K562 treated with DMSO at 1 percent for 24 hours (cell line): Measurements from ENCODE around the gene SIRPB1. TPM values are rescaled to one million over a fixed set of nuclear protein-coding genes. Genes with fewer than 3 reads are reported as not detected.

Experiments
- total RNA-seq: library from RNA; unstranded; fragments of 300-600 nt; gene quantifications from 2 replicates; pipeline ENCODE4 v1.2.3, GENCODE V29; 2022; ENCODE audit warnings: low read depth; ENCODE audit not compliant: insufficient read depth

Gene SIRPB1
- not detected in 2 replicates for total RNA-seq

DNA sequence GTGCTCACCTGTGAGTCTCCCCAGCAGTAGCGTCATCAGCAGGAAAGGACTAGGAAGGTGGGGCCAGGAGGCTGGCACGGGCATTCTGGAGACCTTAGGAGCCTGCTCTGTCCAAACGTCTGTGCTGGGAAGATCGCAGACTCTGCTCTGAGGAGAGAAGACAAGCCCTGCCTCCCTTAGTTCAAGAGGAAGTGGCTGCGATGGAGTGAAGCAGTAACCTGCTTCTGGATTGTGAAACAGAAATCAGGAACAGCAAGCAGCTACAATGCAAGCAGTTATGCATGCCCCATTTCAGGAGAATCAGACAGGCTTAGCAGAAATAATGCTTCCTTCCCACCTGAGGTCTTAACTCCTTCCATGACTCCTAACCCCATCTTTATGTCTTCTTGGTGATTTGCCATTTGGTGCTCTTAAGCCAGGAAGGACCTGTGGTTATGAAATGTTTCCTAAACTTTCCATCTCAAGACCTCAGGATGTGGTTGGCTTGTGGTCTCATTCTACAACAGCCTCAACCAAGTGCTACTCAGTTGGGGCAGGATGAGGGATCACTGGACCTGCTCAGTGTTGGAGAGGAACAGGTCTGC, at the start of gene SIRPB1:
Gene SIRPB1 (minus strand): TSS at position 149 of the 584 bp plus-strand sequence. CDS start 65 bp downstream, at position 84.

DNA sequence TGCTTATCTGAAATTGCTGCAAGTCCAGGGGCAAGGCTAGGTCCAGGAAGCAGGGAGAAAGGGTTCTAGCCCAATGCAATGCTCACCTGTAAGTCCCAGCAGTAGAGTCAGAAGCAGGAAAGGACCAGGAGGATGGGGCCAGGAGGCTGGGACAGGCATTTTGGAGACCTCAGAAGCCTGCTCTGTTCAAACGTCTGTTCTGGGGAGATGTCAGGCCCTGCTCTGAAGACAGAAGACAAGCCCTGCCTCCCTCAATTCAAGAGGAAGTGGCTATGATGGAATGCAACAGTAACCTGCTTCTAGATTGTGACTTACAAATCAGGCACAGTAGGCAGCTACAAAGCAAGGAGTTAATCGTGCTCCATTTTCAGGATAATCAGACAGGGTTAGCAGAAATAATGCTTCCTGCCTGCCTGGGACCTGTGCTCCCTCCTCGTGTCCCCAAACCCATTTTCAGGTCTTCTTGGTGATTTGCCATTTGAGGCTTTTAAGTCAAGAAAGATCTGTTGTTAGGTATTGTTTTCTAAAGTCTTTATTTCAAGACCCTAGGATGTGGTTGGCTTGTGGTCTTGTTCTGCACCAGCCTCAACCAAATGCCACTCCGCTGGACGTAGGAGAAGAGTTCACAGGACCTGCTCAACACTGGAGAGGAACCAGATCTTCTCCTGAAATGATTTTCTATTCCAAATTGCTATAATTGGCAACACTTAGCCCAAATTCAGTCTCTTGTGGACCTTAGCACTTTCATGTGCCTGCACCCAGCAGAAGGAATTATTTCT, 37.9 kb upstream of the SIRPB1 start, which contains the start of gene SIRPG:
Gene SIRPG (minus strand): TSS at position 224 of the 779 bp plus-strand sequence. CDS start 65 bp downstream, at position 159.

Other genes starting within 250 kb of the SIRPB1 start
- 190 and 198 TPM in 2 replicates for gene FKBP1A, start 227.0 kb downstream of the SIRPB1 start, total RNA-seq
- 68.5 and 69.0 TPM in 2 replicates for gene NSFL1C, start 153.2 kb downstream of the SIRPB1 start, total RNA-seq
- not detected in 2 replicates for gene SIRPB2, start 128.6 kb downstream of the SIRPB1 start, total RNA-seq
- gene SIRPD, start 62.3 kb downstream of the SIRPB1 start, total RNA-seq, result not detected in 2 replicates
- gene SIRPG, start 37.8 kb upstream of the SIRPB1 start, total RNA-seq, result not detected in 2 replicates